ENCODE measurements around the gene MAD1L1.

DNA sequence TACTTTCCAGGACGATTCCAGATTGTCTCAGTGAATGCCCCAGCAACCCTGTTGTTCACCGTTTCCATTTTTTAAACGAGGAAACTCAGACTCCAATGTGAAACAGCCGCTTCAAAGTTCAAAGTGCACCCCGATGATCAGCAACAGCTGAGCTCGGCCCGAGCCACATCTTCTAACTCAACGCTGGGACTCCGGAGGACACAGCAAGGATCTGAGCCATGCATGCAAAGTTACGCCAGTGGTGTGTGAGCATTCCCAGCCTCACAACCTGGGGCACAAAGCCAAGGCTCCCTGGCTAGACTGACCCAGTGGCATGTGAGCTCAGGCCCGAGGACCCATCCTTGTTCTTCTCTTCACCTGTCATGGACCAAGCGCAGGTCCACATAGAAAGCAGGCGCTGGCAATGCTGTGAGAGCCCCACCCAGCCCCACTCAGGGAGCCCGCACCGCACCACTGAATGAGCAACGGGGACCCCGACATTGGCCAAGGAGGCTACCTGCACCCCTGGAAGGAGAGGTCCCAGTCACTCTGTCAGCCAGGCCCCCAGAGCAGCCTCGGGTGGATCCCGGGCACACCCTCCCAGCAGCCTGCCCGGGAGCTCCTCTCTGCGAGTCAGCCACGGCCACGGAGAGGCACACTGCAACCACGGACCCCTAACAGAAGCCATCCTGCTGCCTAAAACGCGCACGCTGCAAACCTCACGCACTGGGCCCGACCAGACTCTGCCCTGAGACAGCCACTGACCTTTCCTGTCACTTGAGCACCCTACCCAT, 82.9 kb downstream of the MAD1L1 start:
- TF ChIP-seq EZH2 (IDR thresholded peaks at IDR 0.05), result no peak
- no peak for TF ChIP-seq POLR2AphosphoS5 (IDR thresholded peaks at IDR 0.05; ENCODE audit: borderline replicate concordance, low read depth, low read length)
- no peak for TF ChIP-seq FOXP2 (optimal IDR thresholded peaks at IDR 0.05; ENCODE audit: control extremely low read depth, extremely low read length, insufficient read depth)
